Type B pancreatic cell (in vitro differentiated cells): ENCODE data around the gene SLC2A14. TPM values are rescaled to one million over a fixed set of nuclear protein-coding genes. Genes with fewer than 3 reads are reported as not detected.
"Not testable (repeated sequence)": the region's sequence is repeated elsewhere in the genome, so short reads cannot be mapped to it uniquely, and the experiment has no call there.

ENCODE experiments used
- DNase-seq: peaks from one replicate; pipeline ENCODE4 v3.0.0; 2021; ENCODE audit warnings: mixed read lengths; ENCODE audit not compliant: unreplicated experiment; ENCODE audit errors: extremely low spot score
- H3K27ac Mint-ChIP-seq: 2 replicates; pipeline ENCODE4 v1.8.0; 2021; ENCODE audit warnings: mild to moderate bottlenecking, mixed read lengths
- H3K27me3 Mint-ChIP-seq: 2 replicates; pipeline ENCODE4 v1.8.0; 2021; ENCODE audit warnings: mixed read lengths
- H3K36me3 Mint-ChIP-seq: 2 replicates; pipeline ENCODE4 v1.8.0; 2021; ENCODE audit warnings: mixed read lengths
- H3K4me1 Mint-ChIP-seq: one replicate; pipeline ENCODE4 v1.8.0; 2021; ENCODE audit warnings: mixed read lengths; ENCODE audit not compliant: unreplicated experiment
- H3K4me3 Mint-ChIP-seq: 2 replicates; pipeline ENCODE4 v1.8.0; 2021; ENCODE audit warnings: mild to moderate bottlenecking, mixed read lengths
- H3K9me3 Mint-ChIP-seq: 2 replicates; pipeline ENCODE4 v1.8.0; 2021; ENCODE audit warnings: mixed read lengths
- total RNA-seq: library from RNA; stranded (reverse); gene quantifications from 2 replicates; pipeline ENCODE4 v1.2.1, GENCODE V29; 2021; ENCODE audit warnings: low replicate concordance
- TF ChIP-seq, protein P1 (sequence below): fragments of 200-600 bp; sonication (generic); conservative IDR thresholded peaks from 2 replicates; pipeline ENCODE4 v1.5.0; 2021; ENCODE audit warnings: antibody characterized with exemption, mild to moderate bottlenecking

Gene SLC2A14
- total RNA-seq, 1 donor from 2014 or later, result 7.0 TPM

DNA sequence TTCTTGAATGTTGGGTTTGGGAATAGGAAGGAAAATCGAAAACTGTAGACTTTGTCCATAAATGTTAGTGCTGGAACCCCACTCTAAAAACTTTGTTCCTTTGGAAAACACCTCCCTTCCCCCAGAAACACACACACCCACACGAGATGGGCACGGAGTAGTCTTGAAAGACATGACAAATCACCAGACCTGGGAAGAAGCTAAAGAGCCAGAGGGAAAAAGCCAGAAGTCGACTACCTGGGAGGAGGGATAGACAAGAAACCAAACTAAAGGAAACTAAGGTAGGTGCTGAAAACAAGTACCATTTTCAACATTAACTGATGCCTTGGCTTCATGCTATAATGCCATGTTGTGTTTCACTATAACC is 84.4 kb downstream of the SLC2A14 start:
- TF ChIP-seq, protein P1, sequence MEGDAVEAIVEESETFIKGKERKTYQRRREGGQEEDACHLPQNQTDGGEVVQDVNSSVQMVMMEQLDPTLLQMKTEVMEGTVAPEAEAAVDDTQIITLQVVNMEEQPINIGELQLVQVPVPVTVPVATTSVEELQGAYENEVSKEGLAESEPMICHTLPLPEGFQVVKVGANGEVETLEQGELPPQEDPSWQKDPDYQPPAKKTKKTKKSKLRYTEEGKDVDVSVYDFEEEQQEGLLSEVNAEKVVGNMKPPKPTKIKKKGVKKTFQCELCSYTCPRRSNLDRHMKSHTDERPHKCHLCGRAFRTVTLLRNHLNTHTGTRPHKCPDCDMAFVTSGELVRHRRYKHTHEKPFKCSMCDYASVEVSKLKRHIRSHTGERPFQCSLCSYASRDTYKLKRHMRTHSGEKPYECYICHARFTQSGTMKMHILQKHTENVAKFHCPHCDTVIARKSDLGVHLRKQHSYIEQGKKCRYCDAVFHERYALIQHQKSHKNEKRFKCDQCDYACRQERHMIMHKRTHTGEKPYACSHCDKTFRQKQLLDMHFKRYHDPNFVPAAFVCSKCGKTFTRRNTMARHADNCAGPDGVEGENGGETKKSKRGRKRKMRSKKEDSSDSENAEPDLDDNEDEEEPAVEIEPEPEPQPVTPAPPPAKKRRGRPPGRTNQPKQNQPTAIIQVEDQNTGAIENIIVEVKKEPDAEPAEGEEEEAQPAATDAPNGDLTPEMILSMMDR, result no peak
- peaks cover 53% of the 10 kb centered on the region for H3K27me3 Mint-ChIP-seq
- no peak for DNase-seq
- no peaks in the 10 kb centered on the region for H3K4me1 Mint-ChIP-seq
- H3K27ac Mint-ChIP-seq, result no peak overlapping the region
- H3K9me3 Mint-ChIP-seq, result no peaks in the 10 kb centered on the region
- H3K36me3 Mint-ChIP-seq, result no peaks in the 10 kb centered on the region
- peak overlapping the region; percentile 10 for H3K4me3 Mint-ChIP-seq

DNA sequence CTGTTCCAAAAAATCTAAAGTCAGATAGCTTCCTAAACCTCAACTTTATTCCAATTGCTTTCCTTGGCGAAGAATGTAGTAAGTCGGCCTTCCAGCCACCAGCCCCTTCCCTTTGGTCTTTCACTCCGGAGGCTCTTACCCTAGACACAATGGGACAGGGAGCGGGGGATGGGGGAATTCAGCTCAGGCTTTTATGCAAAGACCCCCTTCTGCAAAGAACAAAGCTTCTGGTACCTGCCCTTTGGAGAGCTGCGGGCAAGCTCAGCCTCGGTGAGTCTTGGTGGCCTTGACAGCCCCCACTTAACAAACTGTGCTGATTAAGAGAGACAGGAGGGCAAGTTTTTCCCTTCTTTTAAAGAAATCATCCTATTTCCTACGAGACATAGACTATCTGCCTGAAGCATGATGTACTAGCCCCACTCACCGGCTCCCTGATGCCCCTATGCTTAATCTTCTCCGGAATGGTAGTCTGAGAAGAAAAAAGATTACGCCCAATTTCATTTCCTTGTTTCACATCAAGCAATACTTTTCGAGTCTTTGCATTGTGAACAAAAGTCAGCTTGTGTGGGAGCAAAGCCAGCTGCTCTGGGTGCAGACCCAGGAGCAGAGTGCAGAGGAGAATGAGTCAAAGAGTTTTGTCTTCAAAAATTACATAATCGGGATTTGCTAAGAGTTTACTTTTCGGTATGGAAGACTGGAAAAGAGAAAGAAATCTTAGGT is 85.0 kb downstream of the SLC2A14 start:
- Mint-ChIP-seq H3K27me3 (peaks cover 53% of the 10 kb centered on the region), H3K9me3 (no peaks in the 10 kb centered on the region), H3K27ac (no peak overlapping the region), H3K4me1 (no peaks in the 10 kb centered on the region), H3K4me3 (peak overlapping the region; percentile 10), H3K36me3 (no peaks in the 10 kb centered on the region)
- no peak for DNase-seq
- TF ChIP-seq, protein P1, result no peak

DNA sequence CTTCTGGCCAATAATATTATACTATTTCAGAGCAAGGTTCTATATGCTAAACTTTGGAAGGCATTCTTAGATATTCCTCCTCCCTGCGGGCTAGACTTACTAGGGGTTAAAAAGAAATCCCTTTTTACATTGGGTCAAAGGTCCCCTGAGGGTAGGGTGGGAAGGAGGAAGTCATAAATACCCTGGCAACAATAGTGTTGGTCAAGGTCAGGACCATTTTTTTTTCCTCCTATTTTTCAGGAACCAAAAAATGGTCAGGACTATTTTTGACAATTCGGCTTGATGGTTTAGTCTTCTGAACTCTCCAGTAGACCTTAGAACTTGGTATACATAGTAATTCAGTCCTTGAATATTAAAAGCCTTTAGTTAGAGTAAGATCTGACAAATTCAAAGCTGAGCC is 88.0 kb downstream of the SLC2A14 start:
- DNase-seq, result no peak
- H3K9me3 Mint-ChIP-seq, result no peaks in the 10 kb centered on the region
- no peaks in the 10 kb centered on the region for H3K36me3 Mint-ChIP-seq
- no peaks in the 10 kb centered on the region for H3K4me1 Mint-ChIP-seq
- H3K4me3 Mint-ChIP-seq, result no peak overlapping the region
- no peak overlapping the region for H3K27ac Mint-ChIP-seq
- peaks cover 37% of the 10 kb centered on the region for H3K27me3 Mint-ChIP-seq
- TF ChIP-seq, protein P1, result no peak

DNA sequence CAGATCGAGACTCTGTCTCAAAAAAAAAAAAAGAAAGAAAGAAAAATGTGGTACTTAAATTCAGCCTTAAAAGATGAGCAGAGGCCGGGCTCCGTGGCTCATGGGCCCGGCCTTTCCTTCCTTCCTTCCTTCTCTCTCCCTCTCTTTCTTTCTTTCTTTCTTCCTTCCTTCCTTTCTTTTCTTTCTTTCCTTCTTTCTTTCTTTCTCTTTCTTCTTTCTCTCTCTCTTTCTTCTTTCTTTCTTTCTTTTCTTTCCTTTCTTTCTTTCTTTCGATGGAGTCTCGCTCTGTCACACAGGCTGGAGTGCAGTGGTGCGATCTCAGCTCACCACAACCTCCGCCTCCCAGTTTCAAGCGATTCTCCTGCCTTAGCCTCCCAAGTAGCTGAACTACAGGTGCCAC is 89.3 kb downstream of the SLC2A14 start:
- not testable (repeated sequence) for H3K27ac Mint-ChIP-seq, H3K4me3 Mint-ChIP-seq, H3K36me3 Mint-ChIP-seq, H3K9me3 Mint-ChIP-seq, H3K4me1 Mint-ChIP-seq, DNase-seq
- peaks cover 25% of the 10 kb centered on the region for H3K27me3 Mint-ChIP-seq

DNA sequence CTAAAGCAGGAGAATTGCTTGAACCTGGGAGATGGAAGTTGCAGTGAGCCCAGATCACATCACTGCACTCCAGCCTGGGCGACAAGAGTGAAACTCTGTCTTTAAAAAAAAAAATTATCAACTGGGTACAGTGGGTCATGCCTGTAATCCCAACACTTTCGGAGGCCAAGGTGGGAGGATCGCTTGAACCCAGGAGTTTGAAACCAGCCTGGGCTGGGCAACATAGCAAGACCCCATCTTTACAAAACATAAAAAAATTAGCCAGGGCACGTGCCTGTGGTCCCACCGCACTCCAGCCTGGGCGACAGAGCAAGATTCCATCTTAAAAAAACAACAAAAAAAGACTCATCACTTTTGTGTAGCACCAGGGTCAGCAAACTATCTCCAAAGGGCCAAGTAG is 90.7 kb downstream of the SLC2A14 start:
- H3K9me3 Mint-ChIP-seq, result no peaks in the 10 kb centered on the region
- peaks cover 11% of the 10 kb centered on the region for H3K27me3 Mint-ChIP-seq
- H3K36me3 Mint-ChIP-seq, result no peaks in the 10 kb centered on the region
- no peak for DNase-seq
- H3K27ac Mint-ChIP-seq, result no peak overlapping the region
- H3K4me3 Mint-ChIP-seq, result no peak overlapping the region
- no peaks in the 10 kb centered on the region for H3K4me1 Mint-ChIP-seq
- TF ChIP-seq, protein P1, result no peak

DNA sequence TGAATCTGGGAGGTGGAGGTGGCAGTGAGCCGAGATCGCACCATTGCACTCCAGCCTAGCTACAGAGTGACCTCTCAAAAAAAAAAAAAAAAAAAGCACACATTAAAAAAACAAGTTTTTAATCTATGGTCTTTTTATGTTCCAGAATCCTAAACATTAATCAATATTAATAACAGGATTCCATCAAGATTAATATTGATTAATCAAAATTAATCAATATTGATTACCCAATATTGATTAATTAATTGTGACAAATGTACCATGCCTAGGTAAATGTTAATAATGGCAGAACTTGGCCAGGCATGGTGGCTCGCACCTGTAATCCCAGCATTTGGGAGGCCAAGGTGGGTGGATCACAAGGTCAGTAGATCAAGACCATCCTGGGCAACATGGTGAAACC is 91.4 kb downstream of the SLC2A14 start:
- DNase-seq, result no peak
- no peak overlapping the region for H3K27ac Mint-ChIP-seq
- peaks cover 6% of the 10 kb centered on the region for H3K27me3 Mint-ChIP-seq
- no peaks in the 10 kb centered on the region for H3K36me3 Mint-ChIP-seq
- no peaks in the 10 kb centered on the region for H3K9me3 Mint-ChIP-seq
- no peak overlapping the region for H3K4me3 Mint-ChIP-seq
- TF ChIP-seq, protein P1, result no peak
- H3K4me1 Mint-ChIP-seq, result no peaks in the 10 kb centered on the region
